ENCODE measurements around the gene PRKCA.

PRKCA gene

GRCh38 chr17:66548659-66549310 lies 246.4 kb downstream of the PRKCA start:
- peaks cover 3% of the 10 kb centered on the region; the same call in 1 of the 2 replicates for H3K79me2 ChIP-seq (ENCODE audit: control insufficient read depth, low read length)
- H3K4me1 ChIP-seq (ENCODE audit: control insufficient read depth, low read length), result peaks cover 14% of the 10 kb centered on the region
- no peak overlapping the region for H3K4me3 ChIP-seq (ENCODE audit: low read length)
- H4K20me1 ChIP-seq (ENCODE audit: control insufficient read depth, insufficient read depth, low read depth, low read length), result no peaks in the 10 kb centered on the region
- no peaks in the 10 kb centered on the region for H3K9me2 ChIP-seq (replicated peaks; ENCODE audit: control insufficient read depth, low read length)
- H3K36me3 ChIP-seq (ENCODE audit: control insufficient read depth, low read length), result no peaks in the 10 kb centered on the region; the same call in 1 of the 2 replicates
- no peak overlapping the region for H3K4me2 ChIP-seq (ENCODE audit: low read length)
- H3K27me3 ChIP-seq (ENCODE audit: control insufficient read depth, low read length), result no peaks in the 10 kb centered on the region
- no peaks in the 10 kb centered on the region for H3F3A ChIP-seq (ENCODE audit: control insufficient read depth, insufficient read depth)
- H3K27ac ChIP-seq (ENCODE audit: low read depth, low read length), result no peak overlapping the region
- no peak for TF ChIP-seq CTCF (IDR thresholded peaks at IDR 0.05; ENCODE audit: low read depth, low read length, poor library complexity, severe bottlenecking)
- peaks cover 14% of the 10 kb centered on the region for H3K9me3 ChIP-seq (ENCODE audit: control insufficient read depth, insufficient read depth, low read length)

- Histone ChIP-seq H3K79me2 (ENCODE audit: control insufficient read depth, low read length) (no peaks in the 10 kb centered on the region), H3K4me1 (ENCODE audit: control insufficient read depth, low read length) (peaks cover 9% of the 10 kb centered on the region), H3K36me3 (ENCODE audit: control insufficient read depth, low read length) (no peaks in the 10 kb centered on the region; the same call in 1 of the 2 replicates), H3K4me3 (ENCODE audit: low read length) (no peak overlapping the region), H4K20me1 (ENCODE audit: control insufficient read depth, insufficient read depth, low read depth, low read length) (no peaks in the 10 kb centered on the region), H3K4me2 (ENCODE audit: low read length) (no peak overlapping the region), H3K27ac (ENCODE audit: low read depth, low read length) (no peak overlapping the region), H3K27me3 (ENCODE audit: control insufficient read depth, low read length) (no peaks in the 10 kb centered on the region), H3F3A (ENCODE audit: control insufficient read depth, insufficient read depth) (no peaks in the 10 kb centered on the region), H3K9me2 (replicated peaks; ENCODE audit: control insufficient read depth, low read length) (no peaks in the 10 kb centered on the region), H3K9me3 (ENCODE audit: control insufficient read depth, insufficient read depth, low read length) (peaks cover 14% of the 10 kb centered on the region)
- TF ChIP-seq CTCF (IDR thresholded peaks at IDR 0.05; ENCODE audit: low read depth, low read length, poor library complexity, severe bottlenecking), result no peak
- no peak for TF ChIP-seq EZH2phosphoT487 (IDR thresholded peaks at IDR 0.05; ENCODE audit: borderline replicate concordance, low read length)
These were observed 246.9 kb downstream of the PRKCA start for GRCh38 chr17:66549311-66549704.

GRCh38 chr17:66549731-66550207 lies 247.4 kb downstream of the PRKCA start:
- Histone ChIP-seq H3F3A (ENCODE audit: control insufficient read depth, insufficient read depth) (no peaks in the 10 kb centered on the region), H3K4me1 (ENCODE audit: control insufficient read depth, low read length) (peaks cover 8% of the 10 kb centered on the region), H3K36me3 (ENCODE audit: control insufficient read depth, low read length) (no peaks in the 10 kb centered on the region; the same call in 1 of the 2 replicates), H3K9me2 (replicated peaks; ENCODE audit: control insufficient read depth, low read length) (no peaks in the 10 kb centered on the region), H3K9me3 (ENCODE audit: control insufficient read depth, insufficient read depth, low read length) (peaks cover 14% of the 10 kb centered on the region), H3K4me2 (ENCODE audit: low read length) (no peak overlapping the region), H3K27ac (ENCODE audit: low read depth, low read length) (no peak overlapping the region), H3K4me3 (ENCODE audit: low read length) (no peak overlapping the region), H4K20me1 (ENCODE audit: control insufficient read depth, insufficient read depth, low read depth, low read length) (no peaks in the 10 kb centered on the region), H3K27me3 (ENCODE audit: control insufficient read depth, low read length) (no peaks in the 10 kb centered on the region), H3K79me2 (ENCODE audit: control insufficient read depth, low read length) (no peaks in the 10 kb centered on the region)
- TF ChIP-seq EZH2phosphoT487 (IDR thresholded peaks at IDR 0.05; ENCODE audit: borderline replicate concordance, low read length) (no peak), CTCF (IDR thresholded peaks at IDR 0.05; ENCODE audit: low read depth, low read length, poor library complexity, severe bottlenecking) (no peak)

All from DOHH2 (cell line).